HUES48 (cell line): Measurements from ENCODE around the gene MYOG.

ENCODE experiments used
- H3K27ac ChIP-seq: one replicate; pipeline ENCODE4 v1.7.0; 2013; ENCODE audit warnings: low read depth, low read length, inconsistent platforms
- H3K27me3 ChIP-seq: 2 replicates; pipeline ENCODE4 v1.6.1; 2013; ENCODE audit warnings: mild to moderate bottlenecking, low read length; ENCODE audit not compliant: control insufficient read depth, insufficient read depth
- H3K36me3 ChIP-seq: 2 replicates; pipeline ENCODE4 v1.6.1; 2013; ENCODE audit warnings: low read length; ENCODE audit not compliant: control insufficient read depth, insufficient read depth
- H3K4me1 ChIP-seq: 2 replicates; pipeline ENCODE4 v1.6.1; 2013; ENCODE audit warnings: mild to moderate bottlenecking, low read length; ENCODE audit not compliant: control insufficient read depth, insufficient read depth
- H3K4me3 ChIP-seq: 2 replicates; pipeline ENCODE4 v1.5.1; 2013; ENCODE audit warnings: mild to moderate bottlenecking, low read depth, low read length
- H3K9ac ChIP-seq: 2 replicates; pipeline ENCODE4 v1.6.1; 2013; ENCODE audit warnings: mild to moderate bottlenecking, low read depth, low read length, moderate library complexity
- H3K9me3 ChIP-seq: 2 replicates; pipeline ENCODE4 v1.6.1; 2013; ENCODE audit warnings: low read length; ENCODE audit not compliant: control insufficient read depth, insufficient read depth

MYOG gene

GRCh38 chr1:203097001-203097400 is 11.2 kb upstream of the MYOG start:
- no peaks in the 10 kb centered on the region for H3K4me1 ChIP-seq
- no peaks in the 10 kb centered on the region for H3K27me3 ChIP-seq
- H3K27ac ChIP-seq: no peak overlapping the region
- H3K4me3 ChIP-seq: no peak overlapping the region
- H3K36me3 ChIP-seq: no peaks in the 10 kb centered on the region
- no peak overlapping the region for H3K9ac ChIP-seq
- peaks cover 12% of the 10 kb centered on the region; the same call in 1 of the 2 replicates for H3K9me3 ChIP-seq

GRCh38 chr1:203096566-203096965 is 10.8 kb upstream of the MYOG start:
- Histone ChIP-seq H3K9ac (no peak overlapping the region), H3K4me3 (no peak overlapping the region), H3K36me3 (no peaks in the 10 kb centered on the region), H3K27me3 (no peaks in the 10 kb centered on the region), H3K27ac (no peak overlapping the region), H3K9me3 (peaks cover 12% of the 10 kb centered on the region; the same call in 1 of the 2 replicates), H3K4me1 (no peaks in the 10 kb centered on the region)

- H3K27me3 ChIP-seq: no peaks in the 10 kb centered on the region
- H3K9ac ChIP-seq: no peak overlapping the region
- H3K36me3 ChIP-seq: no peaks in the 10 kb centered on the region
- H3K4me1 ChIP-seq: no peaks in the 10 kb centered on the region
- H3K9me3 ChIP-seq: peaks cover 12% of the 10 kb centered on the region; the same call in 1 of the 2 replicates
- no peak overlapping the region for H3K27ac ChIP-seq
- no peak overlapping the region for H3K4me3 ChIP-seq
These were observed 9.4 kb upstream of the MYOG start for GRCh38 chr1:203095061-203095690.

GRCh38 chr1:203093754-203094410 is 8.1 kb upstream of the MYOG start:
- H3K9me3 ChIP-seq: peaks cover 12% of the 10 kb centered on the region; the same call in 1 of the 2 replicates
- no peak overlapping the region for H3K4me3 ChIP-seq
- no peaks in the 10 kb centered on the region for H3K36me3 ChIP-seq
- H3K9ac ChIP-seq: no peak overlapping the region
- H3K27me3 ChIP-seq: no peaks in the 10 kb centered on the region
- H3K4me1 ChIP-seq: no peaks in the 10 kb centered on the region
- no peak overlapping the region for H3K27ac ChIP-seq

- Histone ChIP-seq H3K4me3 (no peak overlapping the region), H3K36me3 (no peaks in the 10 kb centered on the region), H3K27me3 (no peaks in the 10 kb centered on the region), H3K4me1 (no peaks in the 10 kb centered on the region), H3K9me3 (peaks cover 12% of the 10 kb centered on the region; the same call in 1 of the 2 replicates), H3K9ac (no peak overlapping the region), H3K27ac (no peak overlapping the region)
These were observed 6.0 kb upstream of the MYOG start for GRCh38 chr1:203091761-203092330.

GRCh38 chr1:203091199-203091477 is 5.3 kb upstream of the MYOG start:
- no peaks in the 10 kb centered on the region for H3K36me3 ChIP-seq
- H3K27ac ChIP-seq: no peak overlapping the region
- peaks cover 12% of the 10 kb centered on the region; the same call in 1 of the 2 replicates for H3K9me3 ChIP-seq
- H3K27me3 ChIP-seq: no peaks in the 10 kb centered on the region
- H3K4me1 ChIP-seq: no peaks in the 10 kb centered on the region
- no peak overlapping the region for H3K9ac ChIP-seq
- H3K4me3 ChIP-seq: no peak overlapping the region

- H3K27me3 ChIP-seq: no peaks in the 10 kb centered on the region
- no peaks in the 10 kb centered on the region for H3K4me1 ChIP-seq
- peaks cover 9% of the 10 kb centered on the region; the same call in 1 of the 2 replicates for H3K9me3 ChIP-seq
- H3K9ac ChIP-seq: no peak overlapping the region
- no peak overlapping the region for H3K27ac ChIP-seq
- no peaks in the 10 kb centered on the region for H3K36me3 ChIP-seq
- no peak overlapping the region for H3K4me3 ChIP-seq
These were observed 4.8 kb upstream of the MYOG start for GRCh38 chr1:203090421-203091198.

GRCh38 chr1:203089651-203090045 is 3.8 kb upstream of the MYOG start:
- Histone ChIP-seq H3K27me3 (no peaks in the 10 kb centered on the region), H3K4me1 (no peaks in the 10 kb centered on the region), H3K4me3 (no peak overlapping the region), H3K27ac (no peak overlapping the region), H3K9me3 (peaks cover 3% of the 10 kb centered on the region; the same call in 1 of the 2 replicates), H3K36me3 (no peaks in the 10 kb centered on the region), H3K9ac (no peak overlapping the region)

GRCh38 chr1:203089001-203089650 is 3.3 kb upstream of the MYOG start:
- no peaks in the 10 kb centered on the region for H3K27me3 ChIP-seq
- no peak overlapping the region for H3K9ac ChIP-seq
- no peak overlapping the region for H3K27ac ChIP-seq
- H3K4me3 ChIP-seq: no peak overlapping the region
- H3K9me3 ChIP-seq: no peaks in the 10 kb centered on the region
- H3K36me3 ChIP-seq: no peaks in the 10 kb centered on the region
- peaks cover 3% of the 10 kb centered on the region; the same call in 1 of the 2 replicates for H3K4me1 ChIP-seq

- no peak overlapping the region for H3K27ac ChIP-seq
- peaks cover 5% of the 10 kb centered on the region; the same call in 1 of the 2 replicates for H3K4me1 ChIP-seq
- no peak overlapping the region for H3K9ac ChIP-seq
- H3K4me3 ChIP-seq: no peak overlapping the region
- H3K27me3 ChIP-seq: no peaks in the 10 kb centered on the region
- no peaks in the 10 kb centered on the region for H3K9me3 ChIP-seq
- no peaks in the 10 kb centered on the region for H3K36me3 ChIP-seq
These were observed 2.6 kb upstream of the MYOG start for GRCh38 chr1:203088441-203088840.
